Measurements from ENCODE around the gene RESF1.
"Not testable (repeated sequence)": the region's sequence is repeated elsewhere in the genome, so short reads cannot be mapped to it uniquely, and the experiment has no call there.

Gene RESF1, protein sequence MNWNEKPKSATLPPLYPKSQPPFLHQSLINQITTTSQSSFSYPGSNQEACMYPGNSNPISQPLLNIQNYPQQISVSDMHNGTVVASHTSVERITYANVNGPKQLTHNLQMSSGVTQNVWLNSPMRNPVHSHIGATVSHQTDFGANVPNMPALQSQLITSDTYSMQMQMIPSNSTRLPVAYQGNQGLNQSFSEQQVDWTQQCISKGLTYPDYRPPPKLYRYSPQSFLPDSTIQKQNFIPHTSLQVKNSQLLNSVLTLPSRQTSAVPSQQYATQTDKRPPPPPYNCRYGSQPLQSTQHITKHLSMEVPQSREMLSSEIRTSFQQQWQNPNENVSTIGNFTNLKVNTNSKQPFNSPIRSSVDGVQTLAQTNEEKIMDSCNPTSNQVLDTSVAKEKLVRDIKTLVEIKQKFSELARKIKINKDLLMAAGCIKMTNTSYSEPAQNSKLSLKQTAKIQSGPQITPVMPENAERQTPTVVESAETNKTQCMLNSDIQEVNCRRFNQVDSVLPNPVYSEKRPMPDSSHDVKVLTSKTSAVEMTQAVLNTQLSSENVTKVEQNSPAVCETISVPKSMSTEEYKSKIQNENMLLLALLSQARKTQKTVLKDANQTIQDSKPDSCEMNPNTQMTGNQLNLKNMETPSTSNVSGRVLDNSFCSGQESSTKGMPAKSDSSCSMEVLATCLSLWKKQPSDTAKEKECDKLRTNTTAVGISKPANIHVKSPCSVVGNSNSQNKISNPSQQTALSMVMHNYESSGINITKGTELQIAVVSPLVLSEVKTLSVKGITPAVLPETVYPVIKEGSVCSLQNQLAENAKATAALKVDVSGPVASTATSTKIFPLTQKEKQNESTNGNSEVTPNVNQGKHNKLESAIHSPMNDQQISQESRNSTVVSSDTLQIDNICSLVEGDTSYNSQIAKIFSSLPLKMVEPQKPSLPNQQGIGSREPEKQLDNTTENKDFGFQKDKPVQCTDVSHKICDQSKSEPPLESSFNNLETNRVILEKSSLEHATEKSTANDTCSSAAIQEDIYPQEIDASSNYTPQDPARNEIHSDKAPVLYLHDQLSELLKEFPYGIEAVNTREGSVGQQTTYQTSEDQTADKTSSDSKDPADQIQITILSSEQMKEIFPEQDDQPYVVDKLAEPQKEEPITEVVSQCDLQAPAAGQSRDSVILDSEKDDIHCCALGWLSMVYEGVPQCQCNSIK (N-terminal part only)

DNA sequence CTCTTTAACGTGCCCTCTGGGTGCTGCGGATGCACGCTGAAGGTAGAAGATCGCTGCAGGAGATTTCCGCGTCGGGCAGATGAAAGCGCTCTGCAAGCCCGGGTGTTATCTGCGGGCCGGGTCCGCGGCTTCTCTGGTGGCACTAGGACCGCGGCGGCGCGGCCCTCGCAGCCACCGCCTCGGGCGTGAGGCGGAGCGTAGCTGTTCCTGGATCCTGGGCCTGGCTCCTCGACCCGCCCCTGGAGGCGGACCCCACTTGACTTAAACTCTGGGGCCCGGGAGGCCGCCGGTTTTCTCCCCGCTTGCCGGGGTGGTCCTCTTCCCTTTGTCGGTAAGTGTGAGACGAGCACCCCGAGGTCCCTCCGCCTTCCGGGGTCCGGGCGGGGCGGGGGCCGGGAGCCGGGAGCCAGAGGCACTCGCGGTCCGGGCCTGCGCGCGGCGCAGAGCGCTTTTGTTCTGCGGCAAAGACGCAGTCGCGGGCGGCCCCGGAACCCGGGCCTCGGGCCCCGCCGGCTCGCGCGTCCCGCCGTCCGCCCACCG is at the start of gene RESF1:
Gene RESF1 (plus strand): TSS at position 255 of the 540 bp plus-strand sequence. CDS start 21,541 bp downstream, outside the sequence.
- peak; percentile 70 for DNase-seq (ENCODE audit: low read depth, low spot score)

DNA sequence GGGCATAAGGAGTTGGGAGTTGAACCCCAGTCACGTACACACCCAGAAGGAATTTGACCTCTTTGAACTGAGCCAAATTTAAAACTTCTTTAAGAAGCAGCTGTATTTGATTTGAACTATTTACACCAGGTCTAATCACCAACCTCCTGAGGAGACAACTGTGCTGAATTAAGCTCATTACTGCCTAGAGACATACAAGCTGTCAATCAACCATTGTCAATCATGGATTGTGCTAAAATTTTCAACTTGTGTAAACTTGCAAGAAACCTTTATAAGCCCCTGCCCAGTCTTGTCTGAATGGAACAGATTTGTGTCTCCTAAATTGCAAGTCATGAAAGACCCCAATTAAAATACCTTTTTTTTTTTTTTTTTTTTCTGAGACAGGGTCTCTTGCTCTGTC is 44.3 kb upstream of the RESF1 start:
- no peak for DNase-seq (ENCODE audit: low read depth, low spot score)

DNA sequence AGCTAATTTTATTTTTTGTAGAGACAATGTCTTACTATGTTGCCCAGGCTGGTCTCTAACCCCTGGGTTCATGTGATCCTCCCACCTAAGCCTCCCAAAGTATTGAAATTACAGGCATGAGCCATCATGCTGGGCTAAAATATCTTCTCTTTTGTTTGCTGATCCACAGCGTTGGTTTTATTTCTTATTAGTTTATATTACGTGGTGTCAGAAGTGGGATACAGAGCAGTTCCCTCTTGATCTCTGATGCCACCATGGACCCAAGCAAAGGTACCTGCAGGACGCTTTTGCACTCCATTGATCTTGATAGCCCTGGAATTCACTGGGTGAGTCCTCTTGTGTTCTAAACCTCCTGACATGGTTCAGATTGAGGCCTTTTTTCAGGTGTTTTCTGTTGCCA is 43.8 kb upstream of the RESF1 start:
- no peak for DNase-seq (ENCODE audit: low read depth, low spot score)

DNA sequence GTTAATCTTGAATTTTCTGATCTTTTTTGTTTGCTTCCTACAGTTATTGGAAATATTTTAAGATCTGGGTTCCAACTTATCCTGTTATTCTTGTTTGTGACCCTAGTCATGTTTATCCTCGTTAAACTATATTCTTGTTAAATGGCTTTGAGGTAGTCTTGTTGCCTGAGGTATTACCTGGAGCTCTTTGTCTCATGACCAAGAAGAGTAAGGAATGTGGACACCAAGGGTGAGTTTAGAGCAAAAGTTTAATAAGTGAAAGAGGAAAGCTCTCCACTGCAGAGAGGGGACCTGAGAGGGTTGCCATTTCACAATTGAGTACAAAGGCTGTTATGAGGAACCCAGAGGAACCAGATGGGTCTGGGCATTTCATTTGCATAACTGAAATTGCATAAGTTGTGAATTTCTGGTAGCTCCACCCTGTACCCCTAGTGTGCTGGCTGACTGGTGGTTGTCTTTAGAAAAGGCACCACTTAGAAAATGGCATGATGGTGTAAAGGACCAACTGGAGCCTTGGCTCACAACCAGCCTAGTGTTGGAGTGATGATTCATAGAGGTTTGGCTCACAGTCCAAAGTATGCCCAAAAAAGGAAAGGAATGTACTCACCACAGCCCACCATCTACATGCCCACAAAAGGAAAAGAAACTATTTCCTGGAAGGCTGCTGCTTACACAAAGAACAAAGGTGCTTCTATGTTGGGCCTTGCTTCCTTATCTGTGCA is 36.7 kb upstream of the RESF1 start:
- DNase-seq (ENCODE audit: low read depth, low spot score): no peak

DNA sequence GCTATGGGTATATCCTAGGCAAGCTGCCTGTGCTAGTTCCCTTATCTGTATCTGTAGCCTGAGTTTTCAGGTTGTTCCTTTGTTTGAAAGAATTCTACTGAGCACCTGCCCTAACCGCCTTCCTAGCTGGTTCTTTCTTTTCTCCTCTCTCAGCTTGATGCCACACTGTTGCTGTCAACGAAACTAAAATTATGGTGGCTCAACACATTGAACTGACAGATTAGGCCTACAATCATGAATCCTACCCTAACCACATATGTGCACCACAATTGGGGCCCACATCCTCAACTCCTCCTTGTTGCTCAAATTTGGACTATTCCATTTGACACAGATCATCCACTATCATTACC is 36.2 kb upstream of the RESF1 start:
- no peak for DNase-seq (ENCODE audit: low read depth, low spot score)

DNA sequence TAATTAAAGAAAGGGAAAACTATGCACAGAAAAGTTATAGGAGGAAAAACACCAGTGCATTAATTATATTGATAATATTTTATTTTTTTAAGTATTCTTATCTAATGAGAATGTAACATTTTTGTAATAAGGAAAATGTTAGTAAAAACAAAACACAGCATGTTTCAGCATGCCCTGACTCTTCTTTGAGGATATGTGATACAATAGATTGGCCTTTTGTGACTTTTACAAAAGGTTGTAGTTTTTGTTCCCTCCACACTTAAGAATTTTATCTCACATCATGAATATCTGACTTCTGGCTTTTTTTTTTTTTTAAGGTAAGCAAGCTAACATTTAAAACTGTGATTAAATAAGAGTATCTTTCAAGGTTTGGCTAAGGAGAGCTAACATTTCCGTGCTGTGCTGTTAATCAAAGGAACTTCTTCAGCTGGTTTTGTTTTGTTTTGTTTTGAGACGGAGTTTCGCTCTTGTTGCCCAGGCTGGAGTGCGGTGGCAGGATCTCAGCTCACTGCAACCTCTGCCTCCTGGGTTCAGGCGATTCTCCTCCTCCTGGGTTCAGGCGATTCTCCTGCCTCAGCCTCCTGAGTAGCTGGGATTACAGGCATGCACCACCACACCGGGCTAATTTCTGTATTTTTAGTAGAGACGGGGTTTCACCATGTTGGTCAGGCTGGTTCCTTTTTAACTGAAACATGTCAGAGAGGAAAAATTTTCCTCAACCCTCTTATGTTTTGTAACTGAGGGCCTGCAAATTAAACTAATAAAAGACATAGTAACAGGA is 30.8 kb upstream of the RESF1 start:
- DNase-seq (ENCODE audit: low read depth, low spot score): no peak

DNA sequence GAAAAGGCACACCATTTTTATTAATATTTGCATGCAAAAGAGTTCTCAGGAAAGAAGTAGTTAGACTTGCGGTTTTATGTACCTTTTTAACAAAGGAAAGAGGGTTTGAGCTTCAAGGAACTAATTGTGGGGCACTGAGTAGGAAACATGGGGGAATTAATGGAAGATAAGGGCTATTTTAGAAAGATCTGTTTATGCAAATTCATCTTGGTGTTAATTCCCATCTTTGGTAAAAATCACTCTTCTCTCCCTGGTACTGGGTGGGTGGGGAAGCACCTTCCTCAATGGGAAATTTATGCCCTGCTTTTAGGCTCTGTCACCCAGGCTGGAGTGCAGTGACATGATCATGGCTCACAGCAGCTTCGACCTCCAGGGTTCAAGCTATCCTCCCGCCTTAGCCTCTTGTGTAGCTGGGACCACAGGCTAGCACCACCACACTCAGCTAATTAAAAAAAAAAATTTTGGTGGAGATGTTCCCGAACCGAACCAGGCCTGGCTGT is 30.1 kb upstream of the RESF1 start:
- no peak for DNase-seq (ENCODE audit: low read depth, low spot score)

DNA sequence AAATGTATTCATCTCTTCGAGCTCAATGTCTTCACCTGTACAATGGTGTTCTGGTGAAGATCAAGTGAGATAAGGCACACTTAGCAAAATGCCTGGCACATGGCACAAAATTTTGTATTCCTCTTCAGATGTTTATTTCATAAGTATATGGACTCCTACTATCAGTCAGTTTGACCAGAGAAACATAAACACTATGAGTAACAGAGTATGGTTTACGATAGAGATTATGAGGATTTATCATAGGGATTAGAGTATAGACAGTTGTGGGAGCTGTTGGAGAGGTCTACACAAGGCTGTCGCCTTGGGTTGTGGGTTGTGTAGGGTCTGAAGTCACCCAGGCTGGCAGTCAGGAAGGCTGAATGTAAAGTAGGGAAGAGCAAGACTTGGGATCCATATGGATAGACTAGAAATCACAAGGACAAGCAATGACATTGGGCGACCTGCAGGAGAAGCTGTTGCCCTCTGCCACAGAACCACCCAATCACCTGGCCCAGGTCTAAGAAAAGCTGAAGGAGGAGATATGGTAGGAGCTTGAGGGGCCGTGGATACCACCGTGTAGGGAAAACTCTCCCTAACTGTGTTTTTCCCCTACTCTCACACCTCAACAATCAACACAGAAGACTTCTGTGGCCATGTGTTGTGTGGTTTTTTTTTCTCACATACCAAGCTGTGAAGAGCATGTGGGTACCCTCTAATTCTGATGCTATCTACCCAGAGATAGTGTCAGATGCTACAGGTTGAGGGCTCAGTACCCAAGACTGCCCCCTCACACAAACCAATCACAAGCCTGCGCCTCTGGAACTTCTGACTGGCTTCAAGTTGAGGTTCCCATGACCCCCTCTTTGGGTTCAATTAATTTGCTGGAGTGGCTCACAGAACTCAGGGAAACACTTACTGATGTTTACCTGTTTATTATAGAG is 27.2 kb upstream of the RESF1 start:
- no peak for DNase-seq (ENCODE audit: low read depth, low spot score)

DNA sequence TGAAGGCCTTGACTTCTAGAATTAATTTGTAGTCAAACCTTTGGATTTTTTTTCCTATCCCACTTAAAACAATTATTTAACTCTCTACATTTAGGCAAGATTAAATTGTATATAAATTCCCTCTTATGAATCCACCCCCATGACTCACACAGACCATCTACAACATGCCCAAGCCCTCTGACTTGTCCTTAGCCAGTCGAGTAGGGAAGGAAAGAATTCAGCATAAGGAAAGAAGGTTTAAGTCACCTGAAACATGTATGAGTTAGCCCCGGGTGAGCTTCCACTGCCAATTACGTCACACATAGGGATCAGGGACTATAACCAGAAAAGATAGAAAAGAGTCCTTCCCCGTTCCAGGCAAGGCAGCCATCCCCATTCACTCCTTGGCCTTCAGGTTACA is 14.9 kb upstream of the RESF1 start:
- DNase-seq (ENCODE audit: low read depth, low spot score): no peak

DNA sequence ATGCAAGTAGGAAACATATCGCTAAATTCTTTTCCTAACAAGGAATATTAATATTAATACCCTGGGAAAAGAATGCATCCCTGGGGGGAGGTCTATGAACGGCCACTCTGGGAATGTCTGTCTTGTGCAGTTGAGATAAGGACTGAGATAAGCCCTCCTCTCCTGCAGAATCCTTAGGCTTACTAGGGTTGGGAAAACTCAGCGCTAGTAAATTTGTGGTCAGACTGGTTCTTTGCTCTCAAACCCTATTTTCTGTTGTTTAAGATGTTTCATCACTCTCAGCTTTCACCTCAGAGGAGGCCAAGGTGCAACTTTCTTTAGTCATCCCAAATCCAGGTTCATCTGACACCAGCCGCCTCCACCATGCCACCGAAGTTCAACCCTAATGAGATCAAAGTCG is 11.2 kb upstream of the RESF1 start:
- DNase-seq (ENCODE audit: low read depth, low spot score): no peak

DNA sequence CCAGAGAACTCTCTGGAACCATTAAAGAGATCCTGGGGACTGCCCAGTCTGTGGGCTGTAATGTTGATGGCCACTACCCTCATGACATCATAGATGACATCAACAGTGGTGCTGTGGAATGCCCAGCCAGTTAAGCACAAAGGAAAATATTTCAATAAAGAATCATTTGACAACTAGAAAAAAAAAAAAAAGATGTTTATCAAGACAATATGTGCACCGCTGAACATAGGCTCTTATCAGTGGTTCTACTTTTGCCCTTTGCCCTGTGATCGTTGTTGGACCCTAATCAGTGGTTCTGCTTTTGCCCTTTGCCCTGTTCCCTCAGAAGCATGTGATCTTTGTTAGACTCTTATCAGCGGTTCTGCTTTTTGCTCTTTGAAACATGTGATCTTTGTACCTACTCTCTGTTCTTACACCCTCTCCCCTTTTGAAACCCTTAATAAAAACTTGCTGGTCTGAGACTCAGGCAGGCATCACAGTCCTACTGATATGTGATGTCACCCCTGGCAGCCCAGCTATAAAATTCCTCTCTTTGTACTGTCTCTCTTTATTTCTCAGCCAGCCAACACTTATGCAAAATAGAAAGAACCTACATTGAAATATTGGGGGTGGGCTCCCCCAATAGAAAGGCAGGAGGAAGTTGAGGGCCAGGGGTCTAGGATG is 10.4 kb upstream of the RESF1 start:
- DNase-seq (ENCODE audit: low read depth, low spot score): not testable (repeated sequence)

DNA sequence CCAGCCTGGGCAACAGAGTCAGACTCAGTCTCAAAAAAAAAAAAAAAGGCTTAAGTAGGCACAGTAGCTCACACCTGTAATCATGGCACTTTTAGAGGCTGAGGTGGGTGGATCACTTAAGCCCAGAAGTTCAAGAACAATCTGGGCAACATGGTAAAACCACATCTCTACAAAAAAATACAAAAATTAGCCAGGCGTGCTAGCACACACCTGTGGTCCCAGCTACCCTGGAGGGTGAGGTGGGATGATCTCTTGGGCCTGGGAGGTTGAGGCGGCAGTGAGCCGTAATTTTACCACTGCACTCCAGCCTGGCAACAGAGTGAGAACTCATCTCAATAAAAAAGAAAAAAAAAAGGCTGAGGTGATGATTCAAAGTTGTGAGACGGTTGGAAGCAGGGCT is 9.1 kb upstream of the RESF1 start:
- DNase-seq (ENCODE audit: low read depth, low spot score): no peak

DNA sequence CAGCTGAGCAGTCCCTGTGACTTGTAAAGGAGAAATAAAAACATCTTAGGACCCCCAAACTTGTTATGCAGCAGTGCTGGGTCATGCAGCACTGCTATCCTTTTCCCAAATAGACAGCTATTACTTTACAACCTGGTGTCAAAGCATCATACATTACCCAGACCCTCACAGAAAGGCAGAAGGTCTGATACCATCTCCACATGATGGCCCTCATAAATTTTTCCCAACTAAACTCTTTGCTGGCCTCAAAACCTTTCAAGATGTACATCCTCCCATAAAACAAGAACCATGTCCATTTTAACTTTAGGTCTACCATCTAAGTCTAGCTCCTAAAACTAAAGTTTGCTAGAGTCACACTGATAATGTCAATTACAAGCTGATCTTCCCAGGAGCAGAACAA is 8.7 kb upstream of the RESF1 start:
- DNase-seq (ENCODE audit: low read depth, low spot score): no peak

DNA sequence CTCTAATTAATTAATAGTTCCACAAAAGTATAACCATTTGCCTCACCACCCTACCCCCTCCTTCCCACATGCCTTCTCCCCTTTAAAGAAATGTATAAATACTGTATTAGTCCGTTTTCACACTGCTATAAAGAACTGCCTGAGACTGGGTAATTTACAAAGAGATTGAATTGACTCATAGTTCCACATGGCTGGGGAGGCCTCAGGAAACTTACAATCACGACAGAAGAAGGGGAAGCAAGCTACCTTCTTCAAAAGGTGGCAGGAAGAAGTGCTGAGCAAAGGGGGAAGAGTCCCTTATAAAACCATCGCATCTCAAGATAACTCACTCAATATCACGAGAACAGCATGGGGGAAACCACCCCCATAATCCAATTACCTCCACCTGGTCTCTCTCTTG is 8.2 kb upstream of the RESF1 start:
- no peak for DNase-seq (ENCODE audit: low read depth, low spot score)

DNA sequence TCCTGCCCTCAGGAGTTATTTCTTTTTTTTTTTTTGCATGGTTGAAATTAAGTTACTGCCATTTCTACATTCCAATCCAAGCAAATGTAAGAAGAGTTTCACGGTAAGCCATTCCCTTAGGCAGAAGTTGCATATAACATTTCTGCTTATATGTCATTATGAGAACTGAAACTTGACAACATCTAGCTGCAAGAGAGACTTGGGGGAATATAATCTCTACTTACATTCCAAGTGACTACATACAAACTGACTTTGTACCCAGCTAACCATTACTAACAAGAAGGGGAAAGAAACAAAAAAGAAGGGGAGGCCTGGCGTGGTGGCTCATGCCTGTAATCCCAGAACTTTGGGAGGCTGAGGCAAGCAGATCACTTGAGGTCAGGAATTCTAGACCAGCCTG is 7.3 kb upstream of the RESF1 start:
- DNase-seq (ENCODE audit: low read depth, low spot score): no peak

DNA sequence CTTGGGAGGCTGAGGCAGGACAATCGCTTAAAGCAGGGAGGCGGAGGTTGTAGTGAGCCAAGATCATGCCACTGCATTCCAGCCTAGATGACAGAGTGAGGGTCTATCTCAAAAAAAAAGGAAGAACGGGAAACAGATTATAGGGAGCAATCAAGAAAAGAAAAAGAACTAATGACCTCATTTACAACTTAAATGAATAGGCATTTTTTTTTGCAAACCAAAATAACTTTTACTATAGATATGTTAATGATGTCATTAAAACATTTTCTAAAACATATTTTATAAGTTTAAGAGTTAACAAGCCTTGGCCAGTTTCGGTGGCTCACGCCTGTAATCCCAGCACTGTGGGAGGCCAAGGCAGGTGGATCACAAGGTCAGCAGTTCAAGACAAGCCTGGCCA is 6.8 kb upstream of the RESF1 start:
- no peak for DNase-seq (ENCODE audit: low read depth, low spot score)

DNA sequence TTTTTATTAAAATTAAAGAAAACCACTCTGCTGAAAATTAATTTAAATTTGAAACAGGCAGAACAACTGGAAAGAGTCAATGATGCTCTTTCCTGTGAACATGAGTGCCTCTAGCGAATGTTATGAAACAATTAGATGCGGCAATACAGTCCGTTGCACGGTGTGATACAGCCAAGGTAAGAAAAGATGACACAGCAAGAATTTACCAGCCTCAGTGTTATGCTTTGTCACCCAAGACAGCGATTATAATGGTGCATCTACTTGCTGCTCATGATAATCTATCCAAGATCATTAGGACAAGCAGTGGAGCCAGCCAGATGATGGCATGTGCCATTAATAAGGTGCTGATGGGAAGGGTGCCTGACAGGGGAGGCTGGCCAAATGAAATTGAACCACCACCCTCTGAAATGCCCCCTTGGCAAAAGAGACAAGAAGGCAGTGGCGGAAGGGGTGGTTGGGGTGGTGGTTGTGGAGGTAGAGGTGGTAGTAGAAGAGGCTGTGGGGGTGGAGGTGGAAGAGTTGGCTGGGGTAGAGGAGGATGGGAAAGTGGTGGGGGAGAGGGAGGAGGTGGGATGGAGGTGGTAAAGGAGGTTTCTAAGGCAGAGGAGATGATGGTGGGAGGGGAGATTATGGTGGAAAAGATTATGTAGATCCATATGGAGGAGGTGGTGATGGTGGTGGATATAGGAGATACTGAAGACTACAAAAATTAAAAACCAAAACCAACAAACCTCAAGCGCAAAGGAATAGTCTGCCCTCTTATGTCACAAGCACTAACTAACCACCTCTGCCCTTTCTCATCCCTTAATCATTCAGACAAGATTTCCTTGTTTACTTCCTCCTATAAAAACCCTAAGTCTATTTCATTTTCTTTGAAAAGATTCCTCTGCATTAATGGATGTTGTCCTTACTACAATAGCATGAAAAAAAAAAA is 4.0 kb upstream of the RESF1 start:
- no peak for DNase-seq (ENCODE audit: low read depth, low spot score)
